ENCODE data around the gene PTPRE.
"Not testable (repeated sequence)": the region's sequence is repeated elsewhere in the genome, so short reads cannot be mapped to it uniquely, and the experiment has no call there.

PTPRE gene

DNA sequence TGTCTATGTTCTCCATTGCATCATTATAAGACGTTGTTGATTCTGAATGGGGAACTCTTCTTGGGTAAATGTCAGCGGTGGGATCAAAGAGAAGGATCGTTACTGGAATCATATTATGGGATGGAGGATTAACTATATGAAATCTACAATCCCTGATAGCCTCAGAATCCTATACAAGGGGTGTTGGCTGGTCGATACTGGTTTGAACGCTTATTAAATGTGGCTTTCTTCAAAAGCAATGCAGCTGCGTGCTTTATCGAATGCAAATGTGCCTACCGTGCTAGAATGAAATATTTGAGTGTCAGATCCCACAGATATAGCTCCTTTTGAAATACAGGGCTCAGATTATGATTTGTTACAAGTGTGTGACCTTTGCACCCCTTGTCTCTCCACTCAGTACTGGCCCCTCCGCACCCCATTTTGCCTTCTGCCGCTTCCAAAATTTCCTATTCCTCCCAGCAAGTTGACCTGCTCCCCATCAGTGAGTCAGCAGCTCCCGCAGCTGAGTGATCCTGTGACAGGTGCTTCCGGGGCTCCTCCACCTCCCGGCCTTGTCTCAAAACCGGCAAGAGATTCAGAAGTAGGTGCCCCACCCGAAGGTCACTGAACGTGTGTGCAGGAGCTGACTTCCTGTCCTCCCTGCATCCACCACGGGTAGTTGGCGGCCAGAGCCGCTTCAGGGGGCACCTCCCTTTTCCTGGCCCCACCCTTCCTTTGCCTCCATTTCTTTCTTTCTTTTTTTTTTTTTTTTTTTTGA, 76.6 kb downstream of the PTPRE start:
- no peak for DNase-seq (ENCODE audit: low read depth)

DNA sequence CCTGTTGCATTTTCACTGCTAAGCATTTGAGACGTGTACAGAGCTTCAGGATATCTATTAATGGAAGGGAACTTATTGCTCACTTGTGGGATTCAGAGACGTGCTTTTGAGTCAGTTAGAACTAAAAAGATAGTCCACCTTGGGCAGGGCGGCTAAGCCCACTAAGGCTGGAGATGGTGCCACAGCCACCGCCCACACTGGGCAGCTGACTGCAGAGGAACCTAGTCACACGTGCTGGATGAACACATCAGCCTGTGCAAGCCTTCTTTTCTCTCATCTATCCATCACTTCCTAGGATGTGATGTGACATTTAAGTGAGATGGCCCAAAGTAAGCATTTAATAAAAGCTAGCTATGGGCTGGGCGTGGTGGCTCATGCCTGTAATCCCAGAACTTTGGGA, 78.0 kb downstream of the PTPRE start:
- DNase-seq (ENCODE audit: low read depth): no peak

DNA sequence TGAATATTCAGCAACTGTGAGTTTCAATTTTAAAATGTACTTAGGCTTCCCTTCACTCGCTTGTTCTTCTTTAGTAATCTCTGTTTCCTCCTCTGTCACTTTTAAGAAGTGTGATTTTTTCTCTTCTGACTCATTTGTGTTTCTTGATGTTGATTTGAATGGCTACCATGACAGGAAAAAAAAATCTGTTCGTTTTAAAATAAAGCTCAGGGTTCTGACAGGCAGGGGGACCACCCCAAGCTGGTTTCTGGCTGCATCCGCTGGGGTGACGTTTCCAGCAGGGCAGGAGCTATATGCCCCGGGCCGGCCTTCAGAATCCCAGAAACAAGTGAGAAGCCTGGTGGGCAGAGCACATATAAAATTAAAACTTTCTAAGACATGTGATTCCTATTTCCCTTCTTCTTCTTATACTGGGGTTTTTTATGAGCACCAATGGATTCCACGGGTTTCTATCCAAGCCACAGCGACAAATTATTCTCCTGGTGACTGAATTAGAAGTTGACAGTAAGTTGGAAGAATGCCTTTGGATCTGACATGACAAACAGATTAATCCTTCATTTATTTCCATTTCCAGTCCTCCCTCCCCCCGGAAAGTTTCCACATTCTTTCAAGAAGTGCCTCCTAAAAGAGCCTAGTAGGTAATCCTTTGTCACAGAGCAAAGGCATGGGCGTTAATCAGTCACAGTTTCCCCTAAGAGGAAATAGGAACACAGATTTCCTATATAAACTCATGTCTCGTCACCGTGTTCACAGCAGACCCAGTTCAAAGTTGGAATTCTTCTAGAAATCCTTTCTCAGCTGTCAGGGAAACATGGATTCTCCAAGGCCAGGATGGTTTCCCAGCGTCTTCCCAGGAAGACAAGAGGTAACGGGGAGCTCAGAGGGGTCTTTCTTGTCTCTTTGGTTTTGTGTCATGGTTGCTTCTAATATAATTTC, 79.9 kb downstream of the PTPRE start:
- no peak for DNase-seq (ENCODE audit: low read depth)

DNA sequence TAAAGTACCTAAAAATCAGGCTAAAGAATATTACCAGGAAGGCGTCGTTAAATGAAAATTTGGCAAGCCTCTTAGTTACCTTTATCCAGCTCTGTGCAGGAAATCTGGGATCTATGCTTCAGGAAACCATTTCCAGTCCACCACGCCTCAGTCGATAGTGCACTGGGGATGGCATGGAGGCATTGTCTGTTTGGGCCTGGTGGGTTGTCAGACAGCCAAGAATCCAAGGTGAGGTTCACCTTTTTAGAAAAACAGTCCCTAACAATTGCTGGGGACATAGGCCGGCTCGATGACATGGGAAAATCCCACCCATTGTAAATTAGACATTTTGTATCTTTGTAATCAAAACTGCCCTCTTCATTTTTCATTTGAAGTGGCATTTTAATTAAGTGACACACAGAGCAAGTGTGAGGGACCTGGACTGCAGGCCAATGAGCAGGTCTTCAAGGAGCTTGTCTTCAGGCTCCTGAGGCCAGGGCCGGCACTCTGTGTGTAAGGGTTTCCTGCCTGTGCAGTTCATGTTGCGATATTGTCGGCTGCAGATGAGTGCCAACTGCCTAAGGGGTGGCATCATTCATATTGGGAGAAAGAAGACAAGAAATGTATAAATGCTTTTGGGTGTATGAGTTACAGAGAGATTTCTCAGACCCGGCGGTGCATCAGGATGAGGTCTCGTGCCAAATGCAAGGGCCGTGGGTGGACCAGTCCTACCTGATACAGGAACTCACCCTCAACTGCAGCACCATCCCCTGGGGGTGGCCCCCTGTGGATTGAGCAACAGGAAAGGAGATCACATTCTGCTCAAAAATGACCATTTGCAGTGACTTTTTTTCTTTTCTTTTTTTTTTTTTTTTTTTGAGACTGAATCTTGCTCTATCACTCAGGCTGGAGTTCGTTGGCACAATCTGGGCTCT, 80.8 kb downstream of the PTPRE start:
- no peak for DNase-seq (ENCODE audit: low read depth)

DNA sequence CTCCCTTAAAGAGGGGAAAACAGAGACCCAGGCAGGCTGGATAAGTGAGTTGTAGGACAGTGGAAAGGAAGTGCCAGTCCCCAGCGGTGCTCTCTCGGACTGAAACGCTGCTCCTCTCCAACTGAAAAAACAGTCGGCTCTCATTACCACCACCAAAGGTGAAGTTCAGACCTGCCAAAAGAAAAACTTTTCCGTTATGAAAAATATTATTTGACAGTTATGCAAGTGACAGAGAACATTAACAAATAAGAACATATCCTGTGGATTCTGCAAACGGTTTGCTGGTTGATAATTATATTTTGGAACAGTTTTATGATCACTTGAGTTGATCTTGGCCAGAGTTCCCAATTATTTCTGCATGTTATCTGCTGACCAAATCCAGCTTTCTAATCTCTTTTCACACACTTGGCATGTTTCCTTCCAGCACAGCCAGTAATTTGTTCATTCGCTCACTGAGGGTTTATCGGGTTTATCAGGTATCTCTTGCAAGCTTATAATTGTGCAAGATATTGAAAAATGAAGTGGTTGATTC, 82.6 kb downstream of the PTPRE start:
- DNase-seq (ENCODE audit: low read depth): no peak

DNA sequence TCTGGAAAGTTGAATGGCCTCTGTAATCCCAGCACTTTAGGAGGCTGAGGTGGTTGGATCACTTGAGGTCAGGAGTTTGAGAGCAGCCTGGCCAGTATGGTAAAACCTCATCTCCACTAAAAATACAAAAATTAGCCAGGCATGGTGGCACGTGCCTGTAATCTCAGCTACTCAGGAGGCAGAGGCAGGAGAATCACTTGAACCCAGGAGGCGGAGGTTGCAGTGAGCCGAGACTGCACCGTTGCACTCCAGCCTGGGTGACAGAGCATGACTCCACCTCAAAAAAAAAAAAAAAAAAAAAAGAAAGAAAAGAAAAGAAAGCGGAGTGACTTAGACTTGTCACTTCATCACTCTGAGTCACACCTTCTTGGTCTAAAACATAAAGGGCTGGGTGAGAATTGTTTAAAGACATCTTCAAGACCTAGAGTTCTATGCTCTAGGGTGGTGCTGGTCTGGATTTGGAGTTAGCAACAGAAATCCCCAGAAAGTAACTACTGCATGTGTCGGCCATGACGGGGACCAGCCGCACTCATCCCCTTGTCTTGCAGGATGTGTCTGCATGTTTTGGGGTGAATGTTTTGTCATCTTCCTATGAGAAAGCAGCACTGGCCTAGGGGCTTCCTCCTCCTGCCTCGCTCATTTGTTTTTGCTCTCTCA, 83.4 kb downstream of the PTPRE start:
- not testable (repeated sequence) for DNase-seq (ENCODE audit: low read depth)

DNA sequence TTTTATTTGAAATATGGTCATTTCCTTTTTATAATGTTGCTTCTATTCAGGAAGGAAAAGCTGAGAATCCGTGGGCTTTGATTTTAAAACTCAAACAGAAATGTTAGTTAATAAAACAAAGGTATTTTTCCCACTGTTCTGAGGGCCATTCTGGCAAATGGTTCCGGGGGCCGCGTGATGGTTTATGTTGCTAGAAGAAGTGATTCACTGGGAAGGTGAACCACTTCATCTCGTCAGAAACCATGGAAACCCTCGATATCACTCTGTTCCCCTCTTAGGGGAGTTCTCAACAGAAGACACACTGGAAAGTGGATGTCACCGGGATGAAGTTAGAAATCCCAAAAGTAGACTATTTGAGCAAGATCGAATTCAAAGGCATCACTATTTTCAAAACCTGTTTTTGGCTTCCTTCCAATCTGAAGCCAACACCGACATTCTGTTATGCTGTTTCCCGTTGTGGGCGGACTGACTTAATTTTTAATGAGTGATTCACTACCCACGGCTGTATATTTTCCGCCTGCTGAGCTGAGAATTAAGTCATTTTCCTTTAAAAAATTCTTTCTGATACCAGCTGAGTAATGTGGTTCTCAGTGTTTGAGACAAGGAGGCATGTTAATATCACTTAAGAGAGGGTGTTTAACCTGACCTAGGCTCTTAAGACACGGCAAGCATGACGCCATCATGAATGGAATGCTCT, 84.1 kb downstream of the PTPRE start:
- DNase-seq (ENCODE audit: low read depth): no peak

DNA sequence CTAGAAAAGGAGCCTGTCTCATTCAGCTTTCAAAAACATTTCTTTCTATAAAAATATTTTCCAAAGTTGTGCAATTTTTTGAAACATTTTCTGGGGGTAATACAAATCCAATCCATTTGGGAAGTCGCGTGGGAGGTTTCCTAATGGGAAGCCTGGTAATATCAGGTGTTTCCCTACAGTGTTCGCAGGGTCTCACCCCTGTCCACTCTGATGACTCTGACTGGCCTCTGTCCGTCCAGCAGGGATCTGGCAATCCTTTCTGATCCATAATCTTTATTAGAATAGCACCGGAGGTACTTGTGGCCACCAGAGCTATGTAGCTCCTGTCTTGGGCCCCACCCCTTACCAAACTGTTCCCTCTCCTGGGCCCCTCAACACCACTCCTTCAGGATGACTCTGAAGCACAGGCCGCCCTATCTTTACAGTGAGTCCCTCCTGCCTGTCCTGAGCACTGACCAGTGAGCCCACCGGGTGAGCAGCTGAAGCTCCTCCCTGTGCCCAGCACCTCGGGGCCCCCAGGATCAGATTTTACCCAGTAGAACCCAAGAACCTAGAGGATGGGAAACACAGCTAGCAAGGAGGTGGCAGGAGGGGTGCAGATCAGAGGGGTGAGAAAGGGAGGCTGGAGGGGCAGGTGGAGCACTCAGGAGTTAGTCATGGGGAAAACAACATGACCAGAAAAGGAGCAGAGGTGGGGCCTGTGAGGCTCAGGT, 84.8 kb downstream of the PTPRE start:
- no peak for DNase-seq (ENCODE audit: low read depth)

DNA sequence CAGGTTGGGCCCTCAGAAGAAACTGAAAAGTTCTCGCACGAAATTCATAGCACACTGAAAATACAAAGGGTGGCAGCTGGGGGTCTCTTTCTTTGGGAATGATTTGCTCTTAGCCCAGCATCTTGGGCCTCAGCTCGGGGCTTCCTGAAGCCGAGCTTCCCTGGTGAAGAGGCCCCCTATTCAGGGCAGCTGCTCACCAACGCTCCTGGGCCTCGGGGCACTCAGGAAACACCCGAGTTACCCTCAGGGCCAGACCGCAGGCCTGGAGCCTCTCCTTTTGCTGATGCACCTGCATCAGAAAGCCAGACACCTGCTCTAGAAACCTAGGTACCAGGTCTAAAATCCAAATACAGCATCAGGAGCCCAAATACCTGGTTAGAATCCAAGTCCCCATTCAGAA, 85.5 kb downstream of the PTPRE start:
- no peak for DNase-seq (ENCODE audit: low read depth)

DNA sequence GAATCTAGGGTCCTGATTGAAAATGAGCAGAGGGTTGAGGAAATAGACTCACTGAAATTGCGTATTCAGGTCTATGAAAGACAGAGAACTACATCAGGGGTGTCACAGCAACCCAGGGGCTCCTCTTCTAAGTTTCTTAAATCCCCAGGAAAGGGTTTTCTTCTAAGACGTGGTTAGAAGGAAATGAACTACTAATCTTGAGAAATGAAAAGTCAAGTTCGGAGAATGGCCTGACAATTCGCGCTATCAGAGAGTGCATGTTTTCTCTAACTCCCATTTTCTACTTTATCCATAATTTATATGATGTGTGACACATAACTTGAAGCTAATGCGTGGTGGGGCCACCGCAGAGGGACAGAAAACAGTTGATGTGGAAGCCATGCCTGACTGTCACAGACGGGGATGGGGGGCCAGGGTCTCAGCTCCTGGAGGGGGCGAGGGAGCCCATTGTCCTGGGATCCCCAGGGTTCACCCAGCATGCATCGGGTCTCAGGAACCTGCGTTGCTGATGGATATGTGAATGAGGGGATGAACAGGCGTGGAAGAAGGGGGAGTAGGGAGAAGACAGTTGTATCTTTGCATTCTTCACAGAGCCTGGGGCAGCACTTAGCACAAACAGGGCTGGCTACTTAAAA, 86.3 kb downstream of the PTPRE start:
- no peak for DNase-seq (ENCODE audit: low read depth)

DNA sequence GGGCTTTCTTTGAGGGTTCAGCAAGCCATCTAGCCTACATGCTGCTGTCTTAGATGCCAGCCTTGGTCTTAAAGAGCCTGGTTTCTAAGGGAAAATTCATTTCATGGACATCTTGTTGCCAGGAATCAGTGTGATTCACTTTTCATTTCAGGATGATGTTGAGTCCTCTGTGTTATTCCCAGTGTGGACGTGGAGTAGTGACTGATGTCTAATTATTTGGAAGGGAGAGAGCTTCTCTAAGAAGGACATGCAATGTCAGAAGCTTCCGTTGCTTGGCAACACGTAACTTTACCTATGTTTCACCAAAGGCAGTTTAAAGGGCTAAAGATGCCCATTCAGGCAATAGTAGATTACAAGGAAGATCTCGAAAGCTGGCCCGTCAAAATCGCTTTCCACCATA, 89.0 kb downstream of the PTPRE start:
- DNase-seq (ENCODE audit: low read depth): no peak

DNA sequence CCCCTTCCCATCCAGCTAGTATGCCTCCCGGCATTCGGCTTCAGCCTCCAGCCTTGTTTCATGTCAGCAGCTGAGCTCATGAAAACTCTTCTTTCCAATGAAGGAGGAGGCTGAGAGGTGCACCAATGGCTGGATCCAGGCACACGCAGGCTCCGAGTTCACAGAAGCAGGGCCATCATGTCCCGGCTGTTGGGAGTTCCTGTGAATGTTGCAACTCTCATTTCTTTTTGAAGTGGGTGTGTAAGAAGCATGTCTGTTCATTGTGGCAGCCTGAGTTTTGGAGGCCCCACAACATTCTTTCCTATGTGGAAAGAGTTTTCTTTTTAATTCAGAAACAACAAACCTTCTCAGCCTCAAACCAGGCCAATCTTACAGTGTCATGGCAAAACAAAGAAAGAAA, 89.7 kb downstream of the PTPRE start:
- no peak for DNase-seq (ENCODE audit: low read depth)

DNA sequence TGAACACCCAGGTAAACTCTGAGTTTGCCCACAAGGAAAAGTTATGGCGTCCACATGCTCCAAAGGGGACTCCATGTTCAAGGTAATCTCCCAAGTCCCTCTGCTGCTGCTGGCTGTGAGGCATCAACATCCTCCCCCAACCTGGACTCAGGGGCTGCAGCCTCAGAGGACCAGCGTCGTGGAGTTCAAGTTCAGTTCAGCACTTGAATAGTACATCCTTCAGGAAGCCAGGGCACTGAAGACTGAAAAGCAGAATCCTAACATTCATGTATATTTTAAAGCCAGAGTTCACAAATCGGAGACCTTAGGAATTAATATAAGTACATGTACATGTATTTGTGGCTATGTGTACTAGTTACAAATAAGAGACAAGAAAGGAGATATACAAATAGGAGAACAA, 90.4 kb downstream of the PTPRE start:
- no peak for DNase-seq (ENCODE audit: low read depth)

DNA sequence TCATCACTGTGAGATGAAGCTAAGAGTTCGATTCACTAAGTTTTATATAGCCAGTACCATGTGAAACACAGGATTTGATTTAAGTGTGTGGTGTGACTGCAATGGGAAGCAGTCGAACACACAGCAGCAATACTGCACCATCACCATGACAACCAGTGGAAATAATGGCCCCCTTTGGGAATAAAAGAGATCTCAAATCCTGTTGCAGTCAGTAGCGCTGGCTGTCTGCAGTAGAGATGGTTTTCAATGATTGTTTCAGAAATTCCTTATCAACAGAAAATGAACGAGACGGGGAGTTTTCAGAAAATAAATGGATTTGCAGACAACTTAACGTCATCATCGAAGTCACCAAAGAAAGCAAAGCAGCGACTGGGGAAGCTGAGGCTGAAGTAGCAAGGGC, 91.0 kb downstream of the PTPRE start:
- DNase-seq (ENCODE audit: low read depth): no peak

DNA sequence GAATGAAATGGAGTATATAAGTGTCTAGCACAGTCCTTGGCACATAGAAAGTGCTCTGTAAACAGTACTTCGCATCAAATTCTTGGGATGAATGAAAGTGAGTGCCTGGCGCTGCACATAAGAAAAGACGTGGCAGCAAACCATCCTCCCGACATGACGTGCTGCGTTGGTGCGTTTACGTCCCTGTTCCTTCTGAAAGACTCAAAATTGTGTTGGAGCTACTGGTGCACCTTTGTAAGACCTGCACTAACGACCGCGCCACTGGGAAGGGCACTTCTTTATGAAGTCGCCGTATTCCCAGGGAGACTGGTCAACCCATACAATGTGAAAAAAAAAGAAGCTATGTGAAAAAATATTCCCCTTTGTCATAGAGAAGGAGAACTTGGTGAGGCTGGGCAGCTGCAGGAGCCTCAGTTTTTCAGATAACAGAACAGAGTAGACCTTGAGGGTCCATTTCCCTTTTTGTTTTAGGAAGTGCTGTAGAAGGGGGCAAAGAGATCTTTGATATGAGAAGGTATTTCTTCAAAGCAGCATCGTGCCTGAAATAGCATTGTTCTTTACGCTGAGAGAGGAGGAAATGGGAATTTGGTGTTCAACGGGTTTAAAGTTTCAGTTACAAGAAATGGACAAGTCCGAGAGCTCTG, 91.7 kb downstream of the PTPRE start:
- DNase-seq (ENCODE audit: low read depth): no peak

DNA sequence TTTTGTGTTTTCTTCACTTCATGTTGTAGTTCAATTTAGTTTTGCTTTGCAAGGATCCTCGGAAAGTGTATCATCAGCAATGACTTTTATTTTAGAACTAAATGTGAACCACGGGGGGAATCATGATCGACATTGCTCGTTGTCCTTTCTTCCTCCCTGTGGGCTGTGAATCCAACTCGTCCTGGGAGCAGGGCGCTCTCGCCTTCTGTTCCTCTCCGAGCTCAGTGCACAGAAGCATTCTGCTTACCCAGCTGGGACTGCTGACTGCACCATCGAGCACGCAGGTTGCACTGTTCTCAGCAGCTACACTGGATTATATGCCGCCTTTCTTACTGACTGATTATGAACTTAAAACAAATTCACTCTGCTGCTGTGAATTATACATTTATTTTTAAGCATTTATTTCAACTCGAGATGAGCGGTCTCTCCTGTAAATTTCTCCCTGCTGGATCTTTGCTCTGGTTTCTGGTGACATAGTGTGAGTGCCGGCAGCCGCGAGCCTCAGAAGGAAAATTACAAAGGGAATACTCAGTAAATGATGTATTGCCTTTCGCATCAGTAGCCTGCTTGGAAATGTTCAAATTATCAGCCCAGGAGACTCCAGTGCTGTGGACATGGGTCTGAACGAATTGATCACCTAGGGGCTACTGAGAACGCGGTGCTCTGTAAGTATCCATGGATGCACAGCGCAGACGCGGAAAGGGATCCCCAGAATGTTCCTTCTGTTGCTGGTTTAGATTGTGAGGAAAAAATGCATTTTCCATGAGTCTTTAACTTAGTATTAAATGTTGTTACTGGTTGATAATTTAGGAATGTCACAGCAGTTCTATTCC, 92.6 kb downstream of the PTPRE start:
- no peak for DNase-seq (ENCODE audit: low read depth)

DNA sequence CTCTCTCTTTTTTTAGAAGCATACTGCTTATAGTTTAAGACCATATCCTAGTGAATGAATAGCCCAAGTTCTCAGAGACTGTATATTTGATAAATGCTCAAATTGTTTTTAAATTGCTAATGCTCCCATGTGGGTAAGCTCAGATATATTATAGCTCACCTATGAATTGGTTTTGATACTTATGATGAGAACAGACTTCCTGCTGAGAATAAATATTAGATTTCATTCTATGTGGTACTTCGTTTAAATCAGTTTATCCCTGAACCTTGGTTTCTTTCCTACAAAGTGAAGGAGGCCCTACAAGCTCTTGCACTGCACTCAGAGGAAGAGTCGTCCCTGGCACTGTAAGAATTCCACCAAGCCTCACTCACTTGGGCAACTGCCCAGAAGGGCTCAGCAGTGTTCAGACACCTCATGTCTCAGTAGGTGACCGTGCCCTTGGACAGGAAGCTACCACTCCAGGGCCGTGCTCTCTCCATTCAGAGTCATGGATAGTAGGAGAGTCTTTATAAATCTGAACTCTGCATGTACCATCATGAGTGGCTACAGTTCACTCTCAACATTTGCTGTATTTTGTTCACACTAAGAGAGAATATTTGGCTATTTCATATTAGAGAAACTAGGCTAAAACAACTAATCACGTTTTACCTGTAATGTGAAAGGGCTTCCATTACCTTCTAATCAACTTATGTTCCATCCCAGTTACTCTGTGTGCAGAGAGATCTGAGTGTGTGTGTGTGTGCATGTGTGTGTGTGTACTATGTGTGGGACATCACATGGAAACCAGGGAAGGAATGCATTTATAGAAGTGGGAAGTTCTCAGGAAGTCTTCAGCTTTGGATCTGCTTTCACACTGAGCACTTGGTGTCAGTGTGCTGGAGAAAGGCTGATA, 93.8 kb downstream of the PTPRE start:
- no peak for DNase-seq (ENCODE audit: low read depth)
